ENCODE results near the gene VEPH1. TPM values are rescaled to one million over a fixed set of nuclear protein-coding genes. Genes with fewer than 3 reads are reported as not detected.

VEPH1 gene
- total and polyA plus RNA-seq, 12 donors = 0.07 to 0.85 (median 0.56) TPM; not detected in 5

- no peak overlapping the region for H3K4me3 ChIP-seq
- intact Hi-C loops (cut with DNase I) = no loop called here
- no peak for TF ChIP-seq CTCF (IDR thresholded peaks at IDR 0.05)
- H3K4me1 ChIP-seq = no peaks in the 10 kb centered on the region
- H3K27me3 ChIP-seq = no peaks in the 10 kb centered on the region
- no peaks in the 10 kb centered on the region for H3K9me3 ChIP-seq
- no peaks in the 10 kb centered on the region for H3K36me3 ChIP-seq
- 86 to 88% methylated on average over 4 of the region's 4 CpGs for WGBS, 2 donors
- ATAC-seq = no peak
- DNase-seq = no peak
- H3K27ac ChIP-seq = no peak overlapping the region
These were observed 197.8 kb downstream of the VEPH1 start for GRCh38 chr3:157305392-157305791.

GRCh38 chr3:157301755-157302154, 201.5 kb downstream of the VEPH1 start:
- H3K36me3 ChIP-seq = no peaks in the 10 kb centered on the region
- no peaks in the 10 kb centered on the region for H3K4me1 ChIP-seq
- H3K27me3 ChIP-seq = no peaks in the 10 kb centered on the region
- no peaks in the 10 kb centered on the region for H3K9me3 ChIP-seq
- no peak overlapping the region for H3K27ac ChIP-seq
- DNase-seq (no peak), ATAC-seq (no peak)
- TF ChIP-seq CTCF (IDR thresholded peaks at IDR 0.05) = no peak
- no peak overlapping the region for H3K4me3 ChIP-seq
- WGBS, 2 donors = 71 to 78% methylated on average over 2 of the region's 2 CpGs
- intact Hi-C loops (cut with DNase I) = no loop called here

- Histone ChIP-seq H3K36me3 (no peaks in the 10 kb centered on the region), H3K27ac (no peak overlapping the region), H3K4me3 (no peak overlapping the region), H3K9me3 (no peaks in the 10 kb centered on the region), H3K4me1 (no peaks in the 10 kb centered on the region), H3K27me3 (no peaks in the 10 kb centered on the region)
- no peak for ATAC-seq
- DNase-seq = no peak
- 78 to 79% methylated on average over 9 of the region's 9 CpGs for WGBS, 2 donors
- no peak for TF ChIP-seq CTCF (IDR thresholded peaks at IDR 0.05)
- intact Hi-C loops (cut with DNase I) = no loop called here
These were observed 202.1 kb downstream of the VEPH1 start for GRCh38 chr3:157300981-157301663.

- DNase-seq (no peak), ATAC-seq (no peak)
- H3K27me3 ChIP-seq = no peaks in the 10 kb centered on the region
- intact Hi-C loops (cut with DNase I) = no loop called here
- TF ChIP-seq CTCF (IDR thresholded peaks at IDR 0.05) = no peak
- WGBS, 2 donors = 61 to 63% methylated on average over 2 of the region's 2 CpGs
- no peaks in the 10 kb centered on the region for H3K36me3 ChIP-seq
- no peak overlapping the region for H3K27ac ChIP-seq
- H3K4me1 ChIP-seq = no peaks in the 10 kb centered on the region
- H3K4me3 ChIP-seq = no peak overlapping the region
- H3K9me3 ChIP-seq = no peaks in the 10 kb centered on the region
These were observed 203.1 kb downstream of the VEPH1 start for GRCh38 chr3:157300094-157300493.
